Left colon (tissue), 2 donors: ENCODE data around the gene SELENOP. TPM values are rescaled to one million over a fixed set of nuclear protein-coding genes. Genes with fewer than 3 reads are reported as not detected.
A peak's percentile ranks its signal among the peaks of the same experiment; 100 is the strongest.
"Not testable (repeated sequence)": the region's sequence is repeated elsewhere in the genome, so short reads cannot be mapped to it uniquely, and the experiment has no call there.

Source experiments
- ATAC-seq: fragments of 200-7000 bp; cut with Tn5 transposase; one replicate; pipeline ENCODE4 v1.9.1; 2020; ENCODE audit warnings: mild to moderate bottlenecking, moderate library complexity
- DNase-seq, 2 donors: peaks; one replicate each; pipeline ENCODE4 v3.0.0-alpha.2; 2020
- intact Hi-C, 2 donors: fragments of 100-400 bp; cut with DNase I in 1 of 2; cut with micrococcal nuclease in 1 of 2; formaldehyde crosslinking; loops; one replicate each; pipeline versions ENCODE4 v1.11.2 to v1.14.0; 2022; cut with DNase I, micrococcal nuclease
- long read RNA-seq: library from polyadenylated mRNA; unstranded; transcript quantifications from one replicate; pipeline ENCODE4 v2.0.0, GENCODE V29; 2021
- total RNA-seq, 2 donors: library from RNA; stranded (reverse); fragmentation: NEBNext Ultra II Directional; extraction: Animal tissue kit (Norgen Biotek cat#: 25700); gene quantifications; one replicate each; pipeline ENCODE4 v1.2.1, GENCODE V29; 2021
- donor health status: DM: no; HTN: no; CAD: no.
- donor health status: DM: yes; HTN: yes; CAD: no.

The SELENOP gene
- total RNA-seq, result 1,000 to 10,000 TPM; 1,235 to 2,399 TPM
- long read RNA-seq, full-length matches to known transcripts, result 1,814 of 1,970 reads
- long read RNA-seq, partial matches to known transcripts, result 32 of 1,970 reads
- long read RNA-seq, other reads (novel, unspliced or antisense), result 124 of 1,970 reads

DNA sequence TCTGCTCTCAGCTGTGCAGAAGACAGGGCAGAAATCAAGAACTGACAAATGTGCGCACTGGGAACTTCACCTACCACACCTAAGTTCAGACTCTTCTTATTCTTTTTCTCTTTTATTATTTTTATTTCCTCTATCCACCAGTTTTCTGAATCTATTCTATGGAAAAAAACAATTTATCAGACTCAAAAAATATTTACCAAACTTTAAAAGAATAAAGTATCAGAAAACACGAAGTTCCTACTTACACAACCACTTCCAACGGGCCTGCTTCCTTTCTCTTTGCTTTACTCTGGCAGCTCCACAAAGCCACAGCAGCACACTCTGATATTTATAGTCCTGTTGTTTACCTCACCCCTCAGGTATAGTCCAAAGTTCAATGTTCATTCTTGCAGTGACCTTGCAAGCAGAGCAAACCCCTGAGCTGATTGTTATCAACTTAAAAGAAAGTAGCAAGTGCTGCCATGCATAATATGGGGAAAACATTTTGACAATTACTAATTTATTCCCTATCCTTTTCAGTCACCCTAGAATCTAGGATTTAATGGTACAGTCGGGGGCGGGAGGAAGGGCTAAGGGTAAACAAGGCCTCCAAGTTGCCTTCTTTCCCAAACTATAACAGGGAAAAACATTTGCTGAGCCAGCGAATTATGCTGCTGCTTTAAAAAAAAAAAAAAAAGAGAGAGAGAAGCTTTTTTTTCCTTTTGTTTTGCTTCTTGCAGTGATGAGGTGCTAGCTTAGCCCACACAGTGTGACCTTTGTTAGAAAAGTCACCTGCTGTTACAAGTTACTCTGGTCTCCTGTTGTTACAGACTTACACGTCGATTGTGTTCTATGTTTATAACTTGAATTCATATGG lies at the start of gene SELENOP:
SELENOP (minus strand) TSS at position 302 of the 856 bp plus-strand sequence. CDS start 3,539 bp downstream, outside the sequence.
- intact Hi-C loops, result no loop called here
- ATAC-seq (peak; percentile 94), DNase-seq (peak; percentile 53 to 64)

DNA sequence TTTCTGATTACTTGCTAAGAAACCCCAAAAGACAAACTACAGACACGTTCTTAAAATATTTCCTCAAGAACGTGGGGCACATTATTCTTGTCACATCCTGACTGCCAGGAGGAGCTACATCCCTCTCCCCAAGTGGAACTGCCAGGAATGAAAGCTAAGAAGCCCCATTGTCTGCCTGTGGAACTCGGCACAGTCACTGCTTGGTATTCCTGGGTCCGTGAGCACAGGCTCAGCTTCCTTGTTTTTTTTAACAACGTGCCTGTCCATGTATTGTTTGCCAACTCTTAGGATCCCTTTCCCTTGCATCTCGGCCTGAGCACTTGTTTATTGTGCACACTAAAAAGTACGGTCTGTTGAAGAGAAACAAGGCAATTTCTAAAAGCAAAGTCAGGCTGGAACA lies 47.0 kb upstream of the SELENOP start:
- peak in 1 of 2 donors; percentile 48 for DNase-seq

DNA sequence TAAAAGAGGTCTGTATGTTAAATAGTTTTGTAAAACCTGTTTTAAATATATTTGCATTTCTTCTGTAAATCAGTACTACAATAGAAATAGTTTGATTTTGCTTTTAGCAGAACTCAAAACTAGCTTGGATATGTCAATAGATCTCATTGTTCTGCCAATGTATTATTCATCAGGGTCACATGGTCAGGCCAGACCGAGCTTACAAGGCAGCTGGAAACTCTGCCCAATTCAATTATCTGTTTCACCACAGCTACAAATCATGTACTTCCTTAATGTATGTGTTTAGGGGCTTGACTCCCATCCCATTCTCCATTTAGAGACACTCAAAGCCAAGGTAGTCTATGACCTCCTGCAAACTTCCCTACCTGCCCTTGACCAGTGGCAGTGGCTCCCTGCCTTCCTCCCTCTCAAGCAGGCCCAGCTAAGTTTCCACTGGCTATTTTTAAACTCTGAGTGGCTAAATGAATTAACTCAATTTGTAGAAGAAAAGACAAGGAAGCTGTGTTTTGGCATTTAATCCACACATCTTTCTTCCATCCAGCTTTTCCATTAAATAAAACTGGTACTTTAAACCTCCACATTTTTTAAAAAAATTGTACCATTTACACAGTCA lies 46.4 kb upstream of the SELENOP start:
- ATAC-seq, result peak; percentile 10
- no peak for DNase-seq
- intact Hi-C loops, result no loop called here

More for the DNA sequence above, 47.0 kb upstream of the SELENOP start:
- intact Hi-C loops, result no loop called here
- peak; percentile 39 for ATAC-seq

- no peak for ATAC-seq
- DNase-seq, result no peak
- intact Hi-C loops, result no loop called here
These were observed 44.1 kb upstream of the SELENOP start for GRCh38 chr5:42855811-42856210.

DNA sequence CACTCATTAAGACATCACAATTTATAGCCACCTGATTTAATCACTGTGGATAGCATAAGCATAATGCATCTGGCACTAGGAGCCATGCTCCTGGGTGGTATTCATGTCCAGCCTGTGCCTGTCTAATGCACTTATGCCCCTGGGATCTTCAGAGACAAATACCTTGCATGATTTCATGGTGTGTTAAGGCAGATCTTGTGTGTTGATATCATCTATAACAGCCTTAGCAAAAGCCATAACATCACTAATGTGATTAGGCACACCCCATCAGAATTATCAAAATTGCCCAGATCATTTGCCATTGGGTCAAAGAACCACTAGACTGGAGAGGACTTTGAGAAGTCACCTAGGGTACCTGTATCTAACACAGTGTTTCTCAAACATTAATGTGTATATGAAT lies 43.7 kb upstream of the SELENOP start:
- intact Hi-C loops, result no loop called here
- ATAC-seq (peak; percentile 6), DNase-seq (no peak)

DNA sequence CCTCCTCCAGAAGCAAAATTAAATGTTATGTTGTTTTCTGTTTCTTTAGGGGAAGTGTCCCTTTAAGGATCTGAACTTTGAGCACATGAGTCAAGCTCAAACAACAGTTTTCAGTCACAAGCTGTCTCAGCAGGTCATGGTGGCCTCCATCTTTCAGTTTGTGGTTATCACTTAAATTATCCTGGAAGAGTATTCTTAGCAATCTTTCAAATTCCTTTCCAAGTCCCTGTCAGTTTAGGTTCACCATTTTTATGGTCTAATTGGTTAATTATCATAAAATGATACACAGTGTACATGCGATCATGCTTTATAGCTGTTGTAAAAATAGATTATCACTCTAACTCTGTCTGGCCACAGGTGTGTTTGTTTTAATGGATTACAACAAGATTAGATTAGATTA lies 43.1 kb upstream of the SELENOP start:
- DNase-seq (peak in 1 of 2 donors; percentile 56), ATAC-seq (peak; percentile 91)
- intact Hi-C loops, result no loop called here

DNA sequence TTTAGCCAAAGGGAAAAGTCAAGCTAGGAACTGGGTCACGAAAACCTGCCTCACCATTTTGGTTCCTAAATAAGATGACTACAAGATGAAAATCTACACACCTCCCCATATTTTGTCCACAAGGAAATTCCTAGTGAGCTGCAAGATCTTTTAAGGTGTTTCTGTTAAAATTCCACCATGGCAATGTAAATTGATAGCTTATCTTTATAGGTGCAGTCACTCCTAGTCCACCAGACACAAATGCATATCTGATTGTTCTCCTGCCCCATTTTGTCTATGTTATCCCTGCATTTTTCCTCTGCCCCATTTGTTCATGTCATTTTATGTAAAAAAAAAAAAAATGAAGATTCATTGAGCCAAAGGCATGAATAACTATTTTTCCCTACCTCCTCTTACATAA lies 41.1 kb upstream of the SELENOP start:
- intact Hi-C loops, result no loop called here
- ATAC-seq (no peak), DNase-seq (no peak)

GRCh38 chr5:42851481-42851880 lies 39.8 kb upstream of the SELENOP start:
- no peak for ATAC-seq
- DNase-seq, result no peak
- intact Hi-C loops, result no loop called here

- intact Hi-C loops, result no loop called here
- DNase-seq, result no peak
- no peak for ATAC-seq
These were observed 36.9 kb upstream of the SELENOP start for GRCh38 chr5:42848545-42848944.

GRCh38 chr5:42844408-42844807 lies 32.7 kb upstream of the SELENOP start:
- intact Hi-C loops, ATAC-seq, DNase-seq: not testable (repeated sequence)

GRCh38 chr5:42843675-42844292 lies 32.1 kb upstream of the SELENOP start:
- ATAC-seq, result no peak
- no peak for DNase-seq
- intact Hi-C loops, result no loop called here

- DNase-seq (no peak), ATAC-seq (no peak)
- intact Hi-C loops, result no loop called here
These were observed 31.4 kb upstream of the SELENOP start for GRCh38 chr5:42842921-42843641.

GRCh38 chr5:42840842-42841567 lies 29.3 kb upstream of the SELENOP start:
- ATAC-seq (peak; percentile 73), DNase-seq (no peak)
- intact Hi-C loops, result no loop called here

DNA sequence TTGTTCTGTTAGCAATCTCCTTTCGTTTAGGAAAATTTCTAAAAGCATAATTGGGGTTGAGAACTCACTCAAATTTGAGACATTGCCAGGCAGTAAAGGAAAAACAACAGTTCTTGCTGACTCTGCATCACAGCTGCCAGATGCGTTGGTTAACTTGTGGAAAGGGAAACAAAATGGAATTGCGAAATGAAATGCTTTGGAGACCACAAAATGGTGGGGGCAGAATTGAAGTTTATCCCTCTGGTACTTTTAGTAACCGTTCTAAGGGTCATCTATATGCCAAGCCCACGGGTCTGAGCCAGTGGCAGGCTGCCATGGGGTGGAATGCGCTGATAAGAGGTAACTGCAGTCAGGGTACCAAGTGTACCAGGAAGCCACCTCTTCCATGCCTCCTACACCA lies 28.6 kb upstream of the SELENOP start:
- DNase-seq (no peak), ATAC-seq (no peak)
- intact Hi-C loops, result no loop called here

- ATAC-seq (no peak), DNase-seq (no peak)
- intact Hi-C loops, result no loop called here
These were observed 27.5 kb upstream of the SELENOP start for GRCh38 chr5:42839196-42839595.

- intact Hi-C loops, result no loop called here
- DNase-seq, result no peak
- ATAC-seq, result no peak
These were observed 25.9 kb upstream of the SELENOP start for GRCh38 chr5:42837601-42838000.

DNA sequence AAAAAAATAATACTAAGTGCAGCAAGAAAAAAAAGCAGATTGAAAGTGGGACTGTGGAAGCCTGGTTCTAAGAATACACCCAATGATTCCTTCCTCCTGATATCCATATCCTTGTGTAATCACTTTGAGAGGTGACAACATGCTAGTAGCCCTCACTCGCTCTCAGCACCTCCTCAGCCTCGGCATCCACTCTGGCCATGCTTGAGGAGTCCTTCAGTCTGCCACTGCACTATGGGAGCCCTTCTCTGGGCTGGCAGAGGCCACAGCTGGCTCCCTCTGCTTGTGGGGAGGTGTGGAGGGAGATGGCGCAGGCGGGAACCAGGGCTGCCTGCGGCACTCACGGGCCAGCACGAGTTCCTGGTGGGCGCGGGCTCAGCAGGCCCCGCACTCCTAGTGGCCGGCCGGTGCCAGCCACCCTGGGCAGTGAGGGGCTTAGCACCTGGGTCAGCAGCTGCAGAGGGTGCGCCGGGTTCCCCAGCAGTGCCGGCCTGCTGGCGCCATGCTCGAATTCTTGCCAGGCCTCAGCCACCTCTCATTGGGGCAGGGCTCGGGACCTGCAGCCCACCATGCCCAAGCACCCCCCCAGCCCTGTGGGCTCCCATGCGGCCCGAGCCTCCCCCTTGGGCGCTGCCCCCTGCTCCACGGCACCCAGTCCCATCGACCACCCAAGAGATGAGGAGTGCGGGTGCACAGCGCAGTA lies 24.5 kb upstream of the SELENOP start:
- DNase-seq (no peak), ATAC-seq (no peak)
- intact Hi-C loops, result no loop called here

DNA sequence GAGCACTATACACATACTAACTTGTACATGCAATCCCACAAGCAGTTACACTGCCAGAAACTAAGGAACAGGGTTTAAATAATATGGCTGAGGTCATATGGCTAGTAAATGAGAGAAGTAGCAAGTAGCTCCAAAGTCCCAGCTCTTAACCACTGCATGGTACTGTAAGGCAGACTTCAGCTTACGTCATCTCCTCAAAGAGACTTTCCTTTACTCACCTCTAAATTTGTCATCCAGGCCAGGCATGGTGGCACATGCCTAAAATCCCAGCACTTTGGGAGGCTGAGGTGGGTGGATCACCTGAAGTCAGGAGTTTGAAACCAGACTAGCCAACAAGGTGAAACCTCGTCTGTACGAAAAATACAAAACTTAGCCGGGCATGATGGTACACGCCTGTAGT lies 20.4 kb upstream of the SELENOP start:
- DNase-seq, result no peak
- no peak for ATAC-seq
- intact Hi-C loops, result no loop called here
